H1 (cell line): Measurements from ENCODE around the gene TMEM165. TPM values are rescaled to one million over a fixed set of nuclear protein-coding genes. Genes with fewer than 3 reads are reported as not detected.
"Not testable (repeated sequence)": the region's sequence is repeated elsewhere in the genome, so short reads cannot be mapped to it uniquely, and the experiment has no call there.

Experiments
- CTCF ChIA-PET: fragments of 300-600 bp; sonication (Branson Sonifier 250); formaldehyde crosslinking; loops from one replicate; lab custom pipeline; 2021; ENCODE audit not compliant: partially characterized antibody; lab: Charles Lee
- POLR2A ChIA-PET: fragments of 300-600 bp; sonication (Branson Sonifier 250); formaldehyde crosslinking; loops from one replicate; lab custom pipeline; 2021; ENCODE audit warnings: inconsistent platforms; ENCODE audit not compliant: partially characterized antibody; lab: Charles Lee
- DNase-seq, 2 experiments: peaks; one replicate each; pipeline versions ENCODE4 v3.0.0 to v3.0.0-alpha.2; 2010 to 2022; ENCODE audit warnings: low spot score in 2 of 2, low read depth in 1 of 2, mixed read lengths in 1 of 2
- FAIRE-seq: peaks from 2 replicates; lab custom pipeline; 2011; peaks lifted over from hg19 to GRCh38; lab: Jason Lieb, UNC
- H2AFZ ChIP-seq: 2 replicates; pipeline ENCODE4 v1.8.1; 2012; ENCODE audit warnings: low read length, inconsistent platforms
- H2AK5ac ChIP-seq: 2 replicates; pipeline ENCODE4 v1.6.1; 2013; ENCODE audit warnings: low read depth, low read length
- H2BK120ac ChIP-seq: replicated peaks from 2 replicates; pipeline ENCODE3; 2013; ENCODE audit warnings: low read depth, low read length, inconsistent platforms
- H2BK12ac ChIP-seq: 2 replicates; pipeline ENCODE4 v1.6.1; 2013; ENCODE audit warnings: low read depth, low read length
- H2BK15ac ChIP-seq: 2 replicates; pipeline ENCODE4 v1.6.1; 2013; ENCODE audit warnings: low read length
- H2BK20ac ChIP-seq: 2 replicates; pipeline ENCODE4 v1.6.1; 2013; ENCODE audit warnings: low read length
- H2BK5ac ChIP-seq: 2 replicates; pipeline ENCODE4 v1.6.1; 2013; ENCODE audit warnings: low read depth, low read length
- H3K14ac ChIP-seq: 2 replicates; pipeline ENCODE4 v1.6.1; 2013; ENCODE audit warnings: inconsistent platforms; ENCODE audit not compliant: insufficient read length
- H3K18ac ChIP-seq: 2 replicates; pipeline ENCODE4 v1.6.1; 2013; ENCODE audit warnings: low read length; ENCODE audit errors: extremely low read depth
- H3K23ac ChIP-seq: 2 replicates; pipeline ENCODE4 v1.6.1; 2013; ENCODE audit warnings: inconsistent platforms; ENCODE audit not compliant: insufficient read length
- H3K23me2 ChIP-seq: 2 replicates; pipeline ENCODE4 v1.6.1; 2013; ENCODE audit warnings: low read depth, low read length
- H3K27ac ChIP-seq: 2 replicates; pipeline ENCODE4 v1.6.1; 2011; ENCODE audit warnings: low read depth, low read length, inconsistent platforms
- H3K27me3 ChIP-seq, 4 experiments: replicated peaks in 1 of 4; 1 replicate in 1 of 4; 2 replicates in 3 of 4; pipeline versions ENCODE4 v1.6.1 to v1.8.1; 2011 to 2013; ENCODE audit warnings: low read length in 3 of 4, mild to moderate bottlenecking in 3 of 4, inconsistent platforms in 2 of 4, mixed read lengths in 2 of 4, moderate library complexity in 1 of 4; ENCODE audit not compliant: control insufficient read depth in 3 of 4, insufficient read depth in 3 of 4; ENCODE audit errors: extremely low read depth in 1 of 4
- H3K36me3 ChIP-seq, 4 experiments: 2 replicates each; pipeline versions ENCODE4 v1.6.1 to v1.8.1; 2011 to 2013; ENCODE audit warnings: mild to moderate bottlenecking in 4 of 4, low read length in 3 of 4, moderate library complexity in 2 of 4, control low read depth in 1 of 4, inconsistent platforms in 1 of 4; ENCODE audit not compliant: insufficient read depth in 4 of 4, control insufficient read depth in 2 of 4
- H3K4ac ChIP-seq: replicated peaks from 2 replicates; pipeline ENCODE3; 2013; ENCODE audit warnings: low read length, low read depth, mixed read lengths, inconsistent platforms; ENCODE audit not compliant: insufficient read length
- H3K4me1 ChIP-seq, 4 experiments: replicated peaks in 1 of 4; 1 replicate in 1 of 4; 2 replicates in 3 of 4; pipeline versions ENCODE4 v1.6.1 to v1.8.1; 2011 to 2013; ENCODE audit warnings: low read length in 3 of 4, inconsistent platforms in 2 of 4, mixed read lengths in 1 of 4; ENCODE audit not compliant: insufficient read depth in 4 of 4, control insufficient read depth in 3 of 4
- H3K4me2 ChIP-seq, 2 experiments: 2 replicates each; pipeline versions ENCODE4 v1.6.1 to v1.8.1; 2011 to 2013; ENCODE audit warnings: low read depth in 2 of 2, low read length in 2 of 2, control low read depth in 1 of 2, inconsistent platforms in 1 of 2, mild to moderate bottlenecking in 1 of 2; ENCODE audit not compliant: insufficient read depth in 1 of 2
- H3K4me3 ChIP-seq, 4 experiments: fragments of 200-600, 300-600 bp in 1 of 4; sonication (generic), shearing (Covaris generic), sonication (Bioruptor Twin) in 1 of 4; 2 replicates each; pipeline versions ENCODE4 v1.5.1 to v1.8.1; 2011 to 2016; ENCODE audit warnings: low read length in 4 of 4, low read depth in 3 of 4, control low read depth in 2 of 4, inconsistent platforms in 2 of 4, mild to moderate bottlenecking in 2 of 4, mixed read lengths in 1 of 4, moderate library complexity in 1 of 4; ENCODE audit not compliant: insufficient read depth in 2 of 4; ENCODE audit errors: extremely low read depth in 1 of 4
- H3K56ac ChIP-seq: replicated peaks from 2 replicates; pipeline ENCODE3; 2013; ENCODE audit warnings: low read depth, mild to moderate bottlenecking, mixed read lengths, low read length, inconsistent platforms; ENCODE audit not compliant: insufficient read length
- H3K79me1 ChIP-seq: 2 replicates; pipeline ENCODE4 v1.6.1; 2013; ENCODE audit warnings: low read depth, low read length, control low read depth
- H3K79me2 ChIP-seq, 2 experiments: 2 replicates each; pipeline versions ENCODE4 v1.6.1 to v1.8.1; 2012 to 2013; ENCODE audit warnings: low read length in 2 of 2, mild to moderate bottlenecking in 2 of 2, inconsistent platforms in 1 of 2; ENCODE audit not compliant: insufficient read depth in 2 of 2, control insufficient read depth in 1 of 2
- H3K9ac ChIP-seq, 4 experiments: replicated peaks in 1 of 4; 1 replicate in 1 of 4; 2 replicates in 3 of 4; pipeline versions ENCODE4 v1.6.1 to v1.8.1; 2011 to 2013; ENCODE audit warnings: low read depth in 3 of 4, low read length in 3 of 4, control low read depth in 2 of 4, mild to moderate bottlenecking in 2 of 4, moderate library complexity in 2 of 4, inconsistent platforms in 1 of 4; ENCODE audit errors: extremely low read depth in 1 of 4
- H3K9me3 ChIP-seq, 2 experiments: 2 replicates each; pipeline versions ENCODE4 v1.6.1 to v1.8.1; 2012 to 2013; ENCODE audit warnings: mild to moderate bottlenecking in 2 of 2, moderate library complexity in 2 of 2, control low read depth in 1 of 2, inconsistent platforms in 1 of 2, low read depth in 1 of 2, low read length in 1 of 2, mixed read lengths in 1 of 2; ENCODE audit not compliant: insufficient read depth in 2 of 2
- H4K20me1 ChIP-seq, 2 experiments: replicated peaks in 1 of 2; 2 replicates each; pipeline versions ENCODE3 to v1.8.1; 2011 to 2013; ENCODE audit warnings: inconsistent platforms in 2 of 2, low read length in 2 of 2, mild to moderate bottlenecking in 1 of 2; ENCODE audit not compliant: insufficient read depth in 2 of 2, control insufficient read depth in 1 of 2
- H4K5ac ChIP-seq: 2 replicates; pipeline ENCODE4 v1.6.1; 2013; ENCODE audit warnings: low read length, low read depth, mixed read lengths, inconsistent platforms; ENCODE audit not compliant: insufficient read length
- H4K8ac ChIP-seq: 2 replicates; pipeline ENCODE4 v1.8.0; 2013; ENCODE audit warnings: mild to moderate bottlenecking, moderate library complexity, low read length, inconsistent platforms; ENCODE audit not compliant: insufficient read depth; ENCODE audit errors: extremely low read depth
- H4K91ac ChIP-seq: replicated peaks from 2 replicates; pipeline ENCODE3; 2013; ENCODE audit warnings: low read length, mixed read lengths, inconsistent platforms; ENCODE audit not compliant: insufficient read length
- WGBS, 2 experiments: shearing (Covaris generic) in 1 of 2; methylation state at CpG; one replicate each; pipeline versions ENCODE4 v1.1.6 to v1.1.7; 2013 to 2015; ENCODE audit warnings: low lambda C conversion rate in 2 of 2, mixed read lengths in 2 of 2, inconsistent platforms in 1 of 2, low coverage in 1 of 2, missing lambda C conversion rate in 1 of 2; ENCODE audit not compliant: insufficient replicate concordance in 2 of 2, insufficient coverage in 1 of 2, insufficient read length in 1 of 2; ENCODE audit errors: extremely low coverage in 1 of 2, missing lambda C conversion rate in 1 of 2; 5-methylcytosine and 5-hydroxymethylcytosine counted together
- polyA plus RNA-seq, 7 experiments: library from polyadenylated mRNA; depleted of rRNA in 3 of 7; stranded (reverse) in 5 of 7; unstranded in 2 of 7; fragments of >200 nt in 5 of 7; fragments of 200-250 nt in 2 of 7; gene quantifications; 1 replicate in 5 of 7; 2 replicates in 1 of 7; 4 replicates in 1 of 7; pipeline versions ENCODE4 v1.2.1 to v1.2.3, GENCODE V29; 2011 to 2013; ENCODE audit warnings: missing spikeins in 2 of 7, mixed read lengths in 2 of 7
- total RNA-seq: library from RNA; stranded (reverse); fragmentation: NEBNext Ultra II Directional; extraction: Animal tissue kit (Norgen Biotek cat#: 25700); gene quantifications from 2 replicates; pipeline ENCODE4 v1.2.1, GENCODE V29; 2021

The TMEM165 gene
- total and polyA plus RNA-seq, 2 of the 8 experiments (the other 6 are each of a cell fraction or from before 2014, with no cell fraction given): 85.5 to 125 TPM

DNA sequence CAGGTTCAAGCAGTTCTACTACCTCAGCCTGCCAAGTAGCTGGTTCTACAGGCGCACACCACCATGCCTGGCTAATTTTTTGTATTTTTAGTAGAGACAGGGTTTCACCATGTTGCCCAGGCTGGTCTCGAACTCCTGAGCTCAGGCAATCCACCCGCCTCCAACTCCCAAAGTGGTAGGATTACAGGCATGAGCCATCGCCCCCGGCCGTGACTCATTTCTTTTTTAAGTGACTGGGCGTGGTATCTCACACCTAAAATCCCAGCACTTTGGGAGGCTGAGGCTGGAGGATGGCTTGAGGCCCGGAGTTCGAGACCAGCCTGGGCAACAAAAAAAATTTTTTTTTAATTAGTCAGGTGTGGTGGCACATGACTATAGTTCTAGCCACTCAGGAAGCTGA, 32.8 kb upstream of the TMEM165 start:
- H3K18ac ChIP-seq, H2AK5ac ChIP-seq, H4K8ac ChIP-seq, H3K79me2 ChIP-seq, H3K27me3 ChIP-seq, H2BK5ac ChIP-seq, H3K14ac ChIP-seq, H4K20me1 ChIP-seq, DNase-seq, H2BK12ac ChIP-seq, H2BK20ac ChIP-seq, H3K36me3 ChIP-seq, H3K23ac ChIP-seq, H3K4me3 ChIP-seq, H2BK15ac ChIP-seq, H3K9me3 ChIP-seq, H2BK120ac ChIP-seq, FAIRE-seq, H3K9ac ChIP-seq, H3K79me1 ChIP-seq, H3K4ac ChIP-seq, H4K5ac ChIP-seq, H2AFZ ChIP-seq, H4K91ac ChIP-seq, H3K56ac ChIP-seq, H3K27ac ChIP-seq, H3K4me2 ChIP-seq, H3K23me2 ChIP-seq: not testable (repeated sequence)
- WGBS, 2 experiments: 94% methylated on average over 9 of the region's 9 CpGs; no CpG with 5 or more reads in 1 of the 2 experiments
- POLR2A ChIA-PET: interaction anchor here (1.3 to 1.5 kb wide), 2 partner anchors 15 to 32 kb away, joined by 6 read pairs; partner anchors contain the start of gene TMEM165
- H3K4me1 ChIP-seq: peaks cover 6 to 20% (median 11%) of the 10 kb centered on the region in 4 experiments; a peak in 6 of 7 replicates
- CTCF ChIA-PET: interaction anchor here (0.7 to 2.3 kb wide), 9 partner anchors 10 to 486 kb away, joined by 3 to 14 read pairs (median 4); partner anchors contain the start of gene TMEM165
